Thyroid gland (tissue), 4 donors: ENCODE data around the gene MAP3K10. TPM values are rescaled to one million over a fixed set of nuclear protein-coding genes. Genes with fewer than 3 reads are reported as not detected.
A peak's percentile ranks its signal among the peaks of the same experiment; 100 is the strongest.

Experiments used
- DNase-seq, 2 donors: peaks; one replicate each; pipeline ENCODE4 v3.0.0-alpha.2; 2019
- H3K27ac ChIP-seq, 3 donors: fragments of 200-600 bp; sonication (generic); 1 replicate in 2 of 3; 2 replicates in 1 of 3; pipeline ENCODE4 v1.5.1; 2016 to 2019; ENCODE audit warnings: mild to moderate bottlenecking in 1 of 3, moderate library complexity in 1 of 3
- H3K27me3 ChIP-seq: fragments of 200-600 bp; sonication (generic); one replicate; pipeline ENCODE4 v1.5.1; 2019
- H3K36me3 ChIP-seq, 2 donors: fragments of 200-600 bp; sonication (generic); one replicate each; pipeline ENCODE4 v1.5.1; 2016 to 2019
- H3K4me1 ChIP-seq, 2 donors: fragments of 200-600 bp; sonication (generic); one replicate each; pipeline ENCODE4 v1.5.1; 2017 to 2019
- H3K4me3 ChIP-seq, 3 donors: fragments of 200-600 bp; sonication (generic); replicated peaks in 1 of 3; 1 replicate in 2 of 3; 2 replicates in 1 of 3; pipeline ENCODE4 v1.5.1; 2016; ENCODE audit warnings: mild to moderate bottlenecking in 1 of 3
- H3K9me3 ChIP-seq: fragments of 200-600 bp; sonication (generic); one replicate; pipeline ENCODE4 v1.5.1; 2017
- CTCF ChIP-seq, 6 experiments: fragments of 200-600 bp in 3 of 6; fragments of 450-650 bp in 3 of 6; sonication (generic) in 3 of 6; IDR thresholded peaks; one replicate each; pipeline ENCODE4 v1.5.1; 2016 to 2019; ENCODE audit warnings: antibody characterized with exemption in 6 of 6, mild to moderate bottlenecking in 2 of 6, inconsistent platforms in 1 of 6, moderate library complexity in 1 of 6
- POLR2A ChIP-seq, 2 donors: fragments of 450-650 bp; IDR thresholded peaks; one replicate each; pipeline ENCODE4 v1.6.1; 2017; ENCODE audit warnings: antibody characterized with exemption in 2 of 2, mild to moderate bottlenecking in 2 of 2, moderate library complexity in 1 of 2
- WGBS, 2 donors: methylation state at CpG; one replicate each; pipeline ENCODE4 v1.1.5; 2017; 5-methylcytosine and 5-hydroxymethylcytosine counted together
- intact Hi-C: fragments of 100-400 bp; cut with DNase I; formaldehyde crosslinking; loops from one replicate; pipeline ENCODE4 v1.15.1; 2023
- total RNA-seq, 4 donors: library from RNA; depleted of rRNA; stranded (reverse); fragments of >200 nt; gene quantifications; one replicate each; pipeline ENCODE4 v1.2.3, GENCODE V29; 2016

The MAP3K10 gene
- total RNA-seq, 4 donors from 2014 or later: 9.1 to 19.6 (median 15.9) TPM

- TF ChIP-seq CTCF (IDR thresholded peaks at IDR 0.05) (no peak), POLR2A (IDR thresholded peaks at IDR 0.05) (no peak)
- intact Hi-C loops: no loop called here
- H3K4me1 ChIP-seq: peaks cover 55 to 82% of the 10 kb centered on the region in 2 donors
- no peaks in the 10 kb centered on the region for H3K36me3 ChIP-seq
- DNase-seq: peak; percentile 55 to 58
- 62% methylated on average over 10 of the region's 12 CpGs; no CpG with 5 or more reads in 1 of the 2 donors for WGBS, 2 donors
- H3K4me3 ChIP-seq: no peak overlapping the region
- H3K9me3 ChIP-seq: no peaks in the 10 kb centered on the region
- no peaks in the 10 kb centered on the region for H3K27me3 ChIP-seq
- H3K27ac ChIP-seq: peak overlapping the region; percentile 66 to 96 (median 85)
Measured at GRCh38 chr19:40247735-40248262, 56.6 kb downstream of the MAP3K10 start.

- no peak for DNase-seq
- no peaks in the 10 kb centered on the region for H3K9me3 ChIP-seq
- H3K36me3 ChIP-seq: no peaks in the 10 kb centered on the region
- peaks cover 63 to 87% of the 10 kb centered on the region in 2 donors for H3K4me1 ChIP-seq
- TF ChIP-seq CTCF (IDR thresholded peaks at IDR 0.05): no peak
- no peak for TF ChIP-seq POLR2A (IDR thresholded peaks at IDR 0.05)
- H3K27me3 ChIP-seq: no peaks in the 10 kb centered on the region
- H3K27ac ChIP-seq: peak overlapping the region; percentile 52 to 80 (median 70)
- WGBS, 2 donors: 73 to 82% methylated on average over 9 to 10 of the region's 10 CpGs
- H3K4me3 ChIP-seq: no peak overlapping the region
- intact Hi-C loops: no loop called here
Measured at GRCh38 chr19:40249201-40249600, 58.0 kb downstream of the MAP3K10 start.

- DNase-seq: no peak
- intact Hi-C loops: no loop called here
- peaks cover 68 to 87% of the 10 kb centered on the region in 2 donors for H3K4me1 ChIP-seq
- H3K4me3 ChIP-seq: no peak overlapping the region
- H3K36me3 ChIP-seq: peaks cover under 1 to 3% of the 10 kb centered on the region in 2 donors
- TF ChIP-seq POLR2A (IDR thresholded peaks at IDR 0.05) (no peak), CTCF (IDR thresholded peaks at IDR 0.05) (no peak)
- H3K27ac ChIP-seq: peak overlapping the region; percentile 52 to 80 (median 70)
- H3K27me3 ChIP-seq: no peaks in the 10 kb centered on the region
- 70 to 74% methylated on average over 11 of the region's 11 CpGs for WGBS, 2 donors
- H3K9me3 ChIP-seq: no peaks in the 10 kb centered on the region
Measured at GRCh38 chr19:40249781-40250180, 58.6 kb downstream of the MAP3K10 start.

DNA sequence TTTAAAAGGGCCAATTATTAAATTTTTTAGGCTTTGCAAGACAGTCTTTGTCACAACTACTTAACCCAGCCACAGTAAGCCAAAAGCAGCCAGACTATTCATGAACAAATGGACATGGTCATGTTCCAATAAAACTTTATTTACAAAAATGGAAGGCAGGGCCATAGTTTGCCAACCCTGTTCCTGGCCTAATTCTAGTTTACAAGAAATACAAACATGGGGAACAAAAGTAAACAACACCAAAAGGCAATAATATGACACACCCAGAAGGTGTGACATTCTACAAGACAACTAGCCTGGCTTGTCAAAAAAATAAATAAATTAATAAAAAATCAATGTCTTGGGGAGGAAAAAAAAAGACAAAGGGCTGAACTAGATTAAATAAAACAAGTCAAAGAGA lies 60.0 kb downstream of the MAP3K10 start:
- H3K27me3 ChIP-seq: no peaks in the 10 kb centered on the region
- no peak for DNase-seq
- H3K9me3 ChIP-seq: no peaks in the 10 kb centered on the region
- H3K4me1 ChIP-seq: peaks cover 63 to 87% of the 10 kb centered on the region in 2 donors
- H3K4me3 ChIP-seq: no peak overlapping the region
- intact Hi-C loops: no loop called here
- H3K27ac ChIP-seq: peak overlapping the region; percentile 70 to 93 (median 80)
- TF ChIP-seq POLR2A (IDR thresholded peaks at IDR 0.05) (no peak), CTCF (IDR thresholded peaks at IDR 0.05) (no peak)
- peaks cover 15 to 16% of the 10 kb centered on the region in 2 donors for H3K36me3 ChIP-seq

DNA sequence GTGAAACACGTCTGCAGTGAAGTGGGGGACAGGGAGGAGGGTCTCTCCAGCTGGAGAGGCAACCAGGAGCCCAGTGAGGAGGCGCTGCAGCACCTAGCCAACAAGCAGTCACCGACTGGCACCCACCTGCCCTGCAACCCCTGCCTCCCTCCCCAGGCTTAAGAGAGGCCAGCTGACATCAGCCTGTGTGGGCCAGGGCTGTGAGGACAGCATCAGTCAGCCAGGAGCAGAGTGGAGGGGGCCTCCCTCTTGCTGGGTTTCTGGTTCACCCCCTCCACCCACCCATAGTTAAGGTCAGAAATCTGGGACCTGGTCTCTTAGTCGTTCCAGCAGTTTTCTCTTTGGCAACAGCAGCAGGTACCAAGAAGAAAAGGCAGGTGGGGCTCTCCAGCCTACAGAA lies 60.8 kb downstream of the MAP3K10 start:
- peak overlapping the region; percentile 80 to 94 (median 93) for H3K27ac ChIP-seq
- H3K27me3 ChIP-seq: no peaks in the 10 kb centered on the region
- DNase-seq: no peak
- peaks cover 17 to 21% of the 10 kb centered on the region in 2 donors for H3K36me3 ChIP-seq
- TF ChIP-seq POLR2A (IDR thresholded peaks at IDR 0.05): no peak
- TF ChIP-seq CTCF (IDR thresholded peaks at IDR 0.05): no peak
- no peaks in the 10 kb centered on the region for H3K9me3 ChIP-seq
- no peak overlapping the region for H3K4me3 ChIP-seq
- peaks cover 61 to 85% of the 10 kb centered on the region in 2 donors for H3K4me1 ChIP-seq
- intact Hi-C loops: no loop called here
- 59 to 74% methylated on average over 4 of the region's 4 CpGs for WGBS, 2 donors
